SK-N-SH (cell line): ENCODE measurements around the gene MLXIP. TPM values are rescaled to one million over a fixed set of nuclear protein-coding genes. Genes with fewer than 3 reads are reported as not detected.

Experiments
- CTCF ChIA-PET: fragments of 300-600, 350-600 bp; formaldehyde crosslinking; extraction: SDS; loops from one replicate; lab custom pipeline; 2021; lab: Yijun Ruan, JAX
- POLR2A ChIA-PET: fragments of 350-600 bp; sonication (Branson Sonifier 250); formaldehyde crosslinking; extraction: SDS; loops from one replicate; lab custom pipeline; 2020; ENCODE audit warnings: antibody characterized with exemption, inconsistent platforms; lab: Yijun Ruan, JAX
- DNase-seq: peaks from one replicate; pipeline ENCODE4 v3.0.0; 2012
- H2AFZ ChIP-seq: fragments of 200-600 bp; sonication (generic); 2 replicates; pipeline ENCODE4 v1.8.1; 2016; ENCODE audit warnings: antibody characterized with exemption, mild to moderate bottlenecking, low read depth
- H3F3A ChIP-seq: fragments of 200-600 bp; sonication (generic); replicated peaks from 2 replicates; pipeline ENCODE3; 2016; ENCODE audit warnings: antibody characterized with exemption, mild to moderate bottlenecking; ENCODE audit not compliant: insufficient read depth
- H3K27ac ChIP-seq, 2 experiments: fragments of 200-500 bp in 1 of 2; fragments of 200-600 bp in 1 of 2; sonication (Bioruptor generic) in 1 of 2; sonication (generic), shearing (Covaris generic) in 1 of 2; 2 replicates each; pipeline versions ENCODE4 v1.5.1 to v1.6.1; 2014 to 2016; ENCODE audit warnings: low read depth in 2 of 2, inconsistent platforms in 1 of 2, low read length in 1 of 2, mild to moderate bottlenecking in 1 of 2, mixed read lengths in 1 of 2
- H3K27me3 ChIP-seq: fragments of 200-600 bp; sonication (generic), shearing (Covaris generic); 2 replicates; pipeline ENCODE4 v1.6.1; 2016; ENCODE audit warnings: mixed run types; ENCODE audit not compliant: insufficient read depth
- H3K36me3 ChIP-seq, 2 experiments: fragments of 200-500 bp in 1 of 2; fragments of 200-600 bp in 1 of 2; sonication (Bioruptor generic) in 1 of 2; sonication (generic) in 1 of 2; replicated peaks in 1 of 2; 2 replicates each; pipeline versions ENCODE3 to v1.5.1; 2014 to 2016; ENCODE audit warnings: low read length in 1 of 2, mild to moderate bottlenecking in 1 of 2; ENCODE audit not compliant: insufficient read depth in 2 of 2, control insufficient read depth in 1 of 2
- H3K4me1 ChIP-seq, 2 experiments: fragments of 200-500 bp in 1 of 2; fragments of 200-600 bp in 1 of 2; sonication (Bioruptor generic) in 1 of 2; sonication (generic), shearing (Covaris generic) in 1 of 2; 2 replicates each; pipeline versions ENCODE4 v1.5.1 to v1.6.1; 2014 to 2016; ENCODE audit warnings: low read depth in 1 of 2, low read length in 1 of 2, mixed run types in 1 of 2; ENCODE audit not compliant: insufficient read depth in 2 of 2, control insufficient read depth in 1 of 2
- H3K4me2 ChIP-seq: fragments of 200-600 bp; sonication (generic), shearing (Covaris generic); 2 replicates; pipeline ENCODE4 v1.6.1; 2017; ENCODE audit warnings: mixed run types
- H3K4me3 ChIP-seq, 2 experiments: fragments of 200-500 bp in 1 of 2; fragments of 200-600 bp in 1 of 2; sonication (Bioruptor generic) in 1 of 2; sonication (generic), shearing (Covaris generic) in 1 of 2; 2 replicates each; pipeline versions ENCODE4 v1.5.1 to v1.8.1; 2014 to 2016; ENCODE audit warnings: low read depth in 2 of 2, inconsistent platforms in 1 of 2, low read length in 1 of 2, mild to moderate bottlenecking in 1 of 2, mixed read lengths in 1 of 2, moderate library complexity in 1 of 2
- H3K79me2 ChIP-seq: fragments of 200-600 bp; sonication (generic); 2 replicates; pipeline ENCODE4 v1.8.1; 2017; ENCODE audit warnings: mild to moderate bottlenecking; ENCODE audit not compliant: insufficient read depth
- H3K9ac ChIP-seq: fragments of 200-600 bp; sonication (generic); 2 replicates; pipeline ENCODE4 v1.6.1; 2017; ENCODE audit warnings: mixed run types
- H3K9me2 ChIP-seq: fragments of 200-600 bp; sonication (generic); 2 replicates; pipeline ENCODE4 v1.6.1; 2017; ENCODE audit warnings: mixed run types
- H3K9me3 ChIP-seq: fragments of 200-600 bp; sonication (generic); 2 replicates; pipeline ENCODE4 v1.6.1; 2017; ENCODE audit warnings: mixed run types, mild to moderate bottlenecking, moderate library complexity
- H4K20me1 ChIP-seq: fragments of 200-600 bp; sonication (generic); 2 replicates; pipeline ENCODE4 v1.6.1; 2017; ENCODE audit warnings: mild to moderate bottlenecking, mixed run types; ENCODE audit not compliant: insufficient read depth
- ELF1 ChIP-seq: IDR thresholded peaks from 2 replicates; pipeline ENCODE4 v1.4.0; 2012
- EZH2phosphoT487 ChIP-seq: fragments of 200-600 bp; sonication (generic); IDR thresholded peaks from 2 replicates; pipeline ENCODE4 v1.6.1; 2017; ENCODE audit warnings: low read depth, mixed run types, mild to moderate bottlenecking, antibody characterized with exemption, moderate library complexity, borderline replicate concordance
- FOXM1 ChIP-seq: IDR thresholded peaks from 2 replicates; pipeline ENCODE4 v1.4.0; 2012; ENCODE audit warnings: low read depth, mild to moderate bottlenecking
- GABPA ChIP-seq: IDR thresholded peaks from 2 replicates; pipeline ENCODE4 v1.4.0; 2012; ENCODE audit warnings: low read depth, mild to moderate bottlenecking
- GATA2 ChIP-seq: sonication (generic); formaldehyde crosslinking; IDR thresholded peaks from 2 replicates; pipeline ENCODE4 v1.5.0; 2020; ENCODE audit warnings: mild to moderate bottlenecking, missing genetic modification reagents
- JUND ChIP-seq: IDR thresholded peaks from 2 replicates; pipeline ENCODE4 v1.4.0; 2012
- NFIC ChIP-seq: IDR thresholded peaks from 2 replicates; pipeline ENCODE4 v1.4.0; 2012; ENCODE audit warnings: borderline replicate concordance
- NRF1 ChIP-seq: IDR thresholded peaks from 2 replicates; pipeline ENCODE4 v1.6.1; 2012; ENCODE audit warnings: low read depth, mild to moderate bottlenecking, low read length
- RAD21 ChIP-seq: IDR thresholded peaks from 2 replicates; pipeline ENCODE4 v1.6.1; 2012; ENCODE audit warnings: mild to moderate bottlenecking, low read length
- RCOR1 ChIP-seq: fragments of 150-350 bp; IDR thresholded peaks from 2 replicates; pipeline ENCODE4 v1.6.1; 2017; ENCODE audit warnings: antibody characterized with exemption, low read length
- RFX5 ChIP-seq: IDR thresholded peaks from 2 replicates; pipeline ENCODE4 v1.6.1; 2012; ENCODE audit warnings: mild to moderate bottlenecking, improper control_type of control experiment, low read length
- RXRA ChIP-seq: IDR thresholded peaks from 2 replicates; pipeline ENCODE4 v1.4.0; 2012; ENCODE audit warnings: low read depth, mild to moderate bottlenecking, borderline replicate concordance
- SMC3 ChIP-seq: IDR thresholded peaks from 2 replicates; pipeline ENCODE4 v1.6.1; 2012; ENCODE audit warnings: low read depth, low read length, improper control_type of control experiment
- TEAD4 ChIP-seq: IDR thresholded peaks from 2 replicates; pipeline ENCODE4 v1.4.0; 2012; ENCODE audit warnings: mild to moderate bottlenecking, borderline replicate concordance; ENCODE audit not compliant: insufficient read depth
- WGBS: methylation state at CpG from one replicate; pipeline ENCODE4 v1.1.6; 2017; ENCODE audit warnings: low lambda C conversion rate; 5-methylcytosine and 5-hydroxymethylcytosine counted together
- polyA plus RNA-seq, 3 experiments: library from polyadenylated mRNA; depleted of rRNA; stranded (reverse); fragments of >200 nt; gene quantifications; 2 replicates each; pipeline ENCODE4 v1.2.3, GENCODE V29; 2012
- TF ChIP-seq, protein P1 (sequence below): fragments of 150-350 bp; IDR thresholded peaks from 2 replicates; pipeline ENCODE4 v1.6.1; 2017; ENCODE audit warnings: antibody characterized with exemption, low read length, low read depth, borderline replicate concordance
- TF ChIP-seq, protein P2 (sequence below): fragments of 150-350 bp; IDR thresholded peaks from 2 replicates; pipeline ENCODE4 v1.6.1; 2016; ENCODE audit warnings: mild to moderate bottlenecking, low read depth, low read length
- TF ChIP-seq, protein P3 (sequence below): IDR thresholded peaks from 2 replicates; pipeline ENCODE4; 2012
- TF ChIP-seq, protein P4 (sequence below): IDR thresholded peaks from 2 replicates; pipeline ENCODE4 v1.4.0; 2012; ENCODE audit warnings: low read depth, borderline replicate concordance
- TF ChIP-seq, protein P5 (sequence below): IDR thresholded peaks from 2 replicates; pipeline ENCODE4 v1.4.0; 2012; ENCODE audit warnings: low read depth, borderline replicate concordance

Gene MLXIP
- polyA plus RNA-seq, 1 of the 3 experiments (the other 2 are of a cell fraction) = 11.0 TPM

DNA sequence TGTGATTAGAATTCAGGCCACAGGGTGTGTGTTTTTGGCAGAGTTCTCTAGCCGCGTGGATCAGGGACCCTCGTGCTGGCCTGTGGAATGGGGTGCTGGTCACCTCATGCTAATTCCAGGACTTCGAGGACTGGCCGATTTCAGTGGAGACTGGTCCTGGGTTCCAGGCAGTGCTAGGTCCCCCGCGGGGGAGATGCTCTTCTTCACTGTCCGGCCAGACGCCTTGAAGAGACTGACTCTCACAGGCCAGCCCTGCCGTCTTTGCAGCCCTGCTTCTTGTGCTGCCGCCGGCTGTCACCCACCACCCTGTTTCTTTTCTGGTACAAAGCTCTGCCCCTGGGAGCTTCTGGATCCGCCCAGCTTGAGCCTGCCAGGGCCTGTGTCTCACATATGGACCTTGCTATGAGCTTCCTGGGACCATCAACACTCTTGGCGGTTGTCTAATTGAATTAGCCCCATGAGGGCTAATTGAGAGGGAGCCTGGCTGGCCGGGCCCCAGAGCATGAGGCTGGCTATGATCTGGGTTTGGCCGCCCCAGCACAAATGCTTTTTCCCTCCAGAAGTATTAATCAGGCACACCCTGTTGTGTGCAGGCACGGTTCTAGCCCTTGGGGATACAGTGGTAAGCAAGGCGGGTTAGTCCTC is 8.2 kb downstream of the MLXIP start:
- Histone ChIP-seq H4K20me1 (peaks cover 32% of the 10 kb centered on the region), H3K79me2 (peaks cover 92% of the 10 kb centered on the region), H3K27me3 (no peaks in the 10 kb centered on the region), H3K4me1 (peaks cover 16 to 20% of the 10 kb centered on the region in 2 experiments; a peak in 3 of 4 replicates), H3K4me2 (no peak overlapping the region), H3K27ac (no peak overlapping the region), H3K9me2 (no peaks in the 10 kb centered on the region), H3K9me3 (no peaks in the 10 kb centered on the region), H3K36me3 (peaks cover 9 to 11% of the 10 kb centered on the region in 2 experiments), H2AFZ (no peak overlapping the region), H3K4me3 (no peak overlapping the region), H3F3A (peaks cover 30% of the 10 kb centered on the region), H3K9ac (no peak overlapping the region)
- CTCF ChIA-PET = interaction anchor here (1.9 to 3.5 kb wide), 2 partner anchors 11 to 37 kb away, joined by 10 to 12 read pairs; no protein-coding TSS in a partner anchor
- WGBS = 87% methylated on average over 10 of the region's 18 CpGs
- no peak for DNase-seq
- TF ChIP-seq GATA2 (CRISPR knock-in tag) (no peak), FOXM1 (no peak), TEAD4 (no peak), RAD21 (no peak), GABPA (no peak), NRF1 (no peak), ELF1 (no peak), NFIC (no peak), SMC3 (no peak), RCOR1 (no peak), RFX5 (no peak), JUND (no peak), EZH2phosphoT487 (no peak), RXRA (no peak)
- TF ChIP-seq, protein P1, sequence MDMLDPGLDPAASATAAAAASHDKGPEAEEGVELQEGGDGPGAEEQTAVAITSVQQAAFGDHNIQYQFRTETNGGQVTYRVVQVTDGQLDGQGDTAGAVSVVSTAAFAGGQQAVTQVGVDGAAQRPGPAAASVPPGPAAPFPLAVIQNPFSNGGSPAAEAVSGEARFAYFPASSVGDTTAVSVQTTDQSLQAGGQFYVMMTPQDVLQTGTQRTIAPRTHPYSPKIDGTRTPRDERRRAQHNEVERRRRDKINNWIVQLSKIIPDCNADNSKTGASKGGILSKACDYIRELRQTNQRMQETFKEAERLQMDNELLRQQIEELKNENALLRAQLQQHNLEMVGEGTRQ = no peak
- TF ChIP-seq, protein P2, sequence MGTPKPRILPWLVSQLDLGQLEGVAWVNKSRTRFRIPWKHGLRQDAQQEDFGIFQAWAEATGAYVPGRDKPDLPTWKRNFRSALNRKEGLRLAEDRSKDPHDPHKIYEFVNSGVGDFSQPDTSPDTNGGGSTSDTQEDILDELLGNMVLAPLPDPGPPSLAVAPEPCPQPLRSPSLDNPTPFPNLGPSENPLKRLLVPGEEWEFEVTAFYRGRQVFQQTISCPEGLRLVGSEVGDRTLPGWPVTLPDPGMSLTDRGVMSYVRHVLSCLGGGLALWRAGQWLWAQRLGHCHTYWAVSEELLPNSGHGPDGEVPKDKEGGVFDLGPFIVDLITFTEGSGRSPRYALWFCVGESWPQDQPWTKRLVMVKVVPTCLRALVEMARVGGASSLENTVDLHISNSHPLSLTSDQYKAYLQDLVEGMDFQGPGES = no peak
- TF ChIP-seq, protein P3, sequence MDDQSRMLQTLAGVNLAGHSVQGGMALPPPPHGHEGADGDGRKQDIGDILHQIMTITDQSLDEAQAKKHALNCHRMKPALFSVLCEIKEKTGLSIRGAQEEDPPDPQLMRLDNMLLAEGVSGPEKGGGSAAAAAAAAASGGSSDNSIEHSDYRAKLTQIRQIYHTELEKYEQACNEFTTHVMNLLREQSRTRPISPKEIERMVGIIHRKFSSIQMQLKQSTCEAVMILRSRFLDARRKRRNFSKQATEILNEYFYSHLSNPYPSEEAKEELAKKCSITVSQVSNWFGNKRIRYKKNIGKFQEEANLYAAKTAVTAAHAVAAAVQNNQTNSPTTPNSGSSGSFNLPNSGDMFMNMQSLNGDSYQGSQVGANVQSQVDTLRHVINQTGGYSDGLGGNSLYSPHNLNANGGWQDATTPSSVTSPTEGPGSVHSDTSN = no peak
- TF ChIP-seq, protein P4, sequence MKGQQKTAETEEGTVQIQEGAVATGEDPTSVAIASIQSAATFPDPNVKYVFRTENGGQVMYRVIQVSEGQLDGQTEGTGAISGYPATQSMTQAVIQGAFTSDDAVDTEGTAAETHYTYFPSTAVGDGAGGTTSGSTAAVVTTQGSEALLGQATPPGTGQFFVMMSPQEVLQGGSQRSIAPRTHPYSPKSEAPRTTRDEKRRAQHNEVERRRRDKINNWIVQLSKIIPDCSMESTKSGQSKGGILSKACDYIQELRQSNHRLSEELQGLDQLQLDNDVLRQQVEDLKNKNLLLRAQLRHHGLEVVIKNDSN = no peak
- TF ChIP-seq, protein P5, sequence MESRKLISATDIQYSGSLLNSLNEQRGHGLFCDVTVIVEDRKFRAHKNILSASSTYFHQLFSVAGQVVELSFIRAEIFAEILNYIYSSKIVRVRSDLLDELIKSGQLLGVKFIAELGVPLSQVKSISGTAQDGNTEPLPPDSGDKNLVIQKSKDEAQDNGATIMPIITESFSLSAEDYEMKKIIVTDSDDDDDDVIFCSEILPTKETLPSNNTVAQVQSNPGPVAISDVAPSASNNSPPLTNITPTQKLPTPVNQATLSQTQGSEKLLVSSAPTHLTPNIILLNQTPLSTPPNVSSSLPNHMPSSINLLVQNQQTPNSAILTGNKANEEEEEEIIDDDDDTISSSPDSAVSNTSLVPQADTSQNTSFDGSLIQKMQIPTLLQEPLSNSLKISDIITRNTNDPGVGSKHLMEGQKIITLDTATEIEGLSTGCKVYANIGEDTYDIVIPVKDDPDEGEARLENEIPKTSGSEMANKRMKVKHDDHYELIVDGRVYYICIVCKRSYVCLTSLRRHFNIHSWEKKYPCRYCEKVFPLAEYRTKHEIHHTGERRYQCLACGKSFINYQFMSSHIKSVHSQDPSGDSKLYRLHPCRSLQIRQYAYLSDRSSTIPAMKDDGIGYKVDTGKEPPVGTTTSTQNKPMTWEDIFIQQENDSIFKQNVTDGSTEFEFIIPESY = no peak
- POLR2A ChIA-PET = interaction anchor here (2.4 kb wide), 1 partner anchor 8 kb away, joined by 7 read pairs; the partner anchor contains the start of gene MLXIP
